ENCODE data around the gene RRP1B. TPM values are rescaled to one million over a fixed set of nuclear protein-coding genes. Genes with fewer than 3 reads are reported as not detected.

The RRP1B gene
- total RNA-seq, 2 donors from 2014 or later, result 17.6 to 31.5 TPM

DNA sequence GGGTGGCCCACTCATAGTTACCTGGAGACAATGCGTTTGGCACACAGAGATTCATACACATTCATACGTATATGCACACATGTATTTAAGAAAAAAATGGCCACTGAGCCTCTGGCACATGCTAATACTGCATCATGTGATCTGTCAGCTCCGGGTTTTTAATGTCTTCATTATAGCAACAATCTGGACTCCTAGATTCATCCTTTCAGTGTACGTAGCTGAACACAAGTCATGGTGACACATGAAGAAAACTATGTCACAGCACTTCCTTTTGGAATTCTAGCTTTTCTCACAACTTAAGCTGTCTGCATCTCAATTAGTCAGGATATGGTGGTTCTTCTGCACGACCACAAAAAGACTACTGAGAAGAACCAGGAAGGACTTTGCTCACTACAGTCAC lies 24.7 kb upstream of the RRP1B start:
- no peaks in the 10 kb centered on the region for H3K36me3 ChIP-seq
- H3K4me3 ChIP-seq, result no peak overlapping the region
- TF ChIP-seq, protein P1, sequence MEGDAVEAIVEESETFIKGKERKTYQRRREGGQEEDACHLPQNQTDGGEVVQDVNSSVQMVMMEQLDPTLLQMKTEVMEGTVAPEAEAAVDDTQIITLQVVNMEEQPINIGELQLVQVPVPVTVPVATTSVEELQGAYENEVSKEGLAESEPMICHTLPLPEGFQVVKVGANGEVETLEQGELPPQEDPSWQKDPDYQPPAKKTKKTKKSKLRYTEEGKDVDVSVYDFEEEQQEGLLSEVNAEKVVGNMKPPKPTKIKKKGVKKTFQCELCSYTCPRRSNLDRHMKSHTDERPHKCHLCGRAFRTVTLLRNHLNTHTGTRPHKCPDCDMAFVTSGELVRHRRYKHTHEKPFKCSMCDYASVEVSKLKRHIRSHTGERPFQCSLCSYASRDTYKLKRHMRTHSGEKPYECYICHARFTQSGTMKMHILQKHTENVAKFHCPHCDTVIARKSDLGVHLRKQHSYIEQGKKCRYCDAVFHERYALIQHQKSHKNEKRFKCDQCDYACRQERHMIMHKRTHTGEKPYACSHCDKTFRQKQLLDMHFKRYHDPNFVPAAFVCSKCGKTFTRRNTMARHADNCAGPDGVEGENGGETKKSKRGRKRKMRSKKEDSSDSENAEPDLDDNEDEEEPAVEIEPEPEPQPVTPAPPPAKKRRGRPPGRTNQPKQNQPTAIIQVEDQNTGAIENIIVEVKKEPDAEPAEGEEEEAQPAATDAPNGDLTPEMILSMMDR (IDR thresholded peaks at IDR 0.05), result no peak
- DNase-seq (ENCODE audit: low spot score), result no peak
- H3K27ac ChIP-seq, result no peak overlapping the region
- H3K27me3 ChIP-seq (replicated peaks; ENCODE audit: insufficient read depth), result no peaks in the 10 kb centered on the region
- no peak for ATAC-seq (ENCODE audit: insufficient number of reproducible peaks, low FRiP score, low read depth)
- H3K9me3 ChIP-seq, result no peaks in the 10 kb centered on the region
- no peaks in the 10 kb centered on the region for H3K4me1 ChIP-seq (ENCODE audit: control insufficient read depth in 1 of 2, low read depth in 2 of 2)

DNA sequence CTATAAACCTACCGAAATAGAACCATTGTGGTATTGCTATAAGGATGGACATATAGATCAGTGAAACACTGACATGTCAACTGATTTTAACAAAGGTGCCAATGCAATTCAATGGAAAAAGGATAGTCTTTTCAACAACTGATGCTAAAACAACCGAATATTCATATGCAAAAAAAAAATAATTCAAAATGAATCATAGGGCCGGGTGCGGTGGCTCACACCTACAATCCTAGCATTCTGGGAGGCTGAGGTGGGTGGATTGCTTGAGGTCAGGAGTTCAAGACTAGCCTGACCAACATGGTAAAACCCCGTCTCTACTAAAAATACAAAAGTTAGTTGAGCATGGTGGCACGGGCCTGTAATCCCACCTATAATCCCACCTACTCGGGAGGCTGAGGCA lies 23.9 kb upstream of the RRP1B start:
- DNase-seq (ENCODE audit: low spot score) (no peak), ATAC-seq (ENCODE audit: insufficient number of reproducible peaks, low FRiP score, low read depth) (no peak)
- Histone ChIP-seq H3K27me3 (replicated peaks; ENCODE audit: insufficient read depth) (no peaks in the 10 kb centered on the region), H3K36me3 (no peaks in the 10 kb centered on the region), H3K4me1 (ENCODE audit: control insufficient read depth in 1 of 2, low read depth in 2 of 2) (no peaks in the 10 kb centered on the region), H3K9me3 (no peaks in the 10 kb centered on the region), H3K4me3 (no peak overlapping the region), H3K27ac (no peak overlapping the region)
- TF ChIP-seq, protein P1 (IDR thresholded peaks at IDR 0.05), result no peak

DNA sequence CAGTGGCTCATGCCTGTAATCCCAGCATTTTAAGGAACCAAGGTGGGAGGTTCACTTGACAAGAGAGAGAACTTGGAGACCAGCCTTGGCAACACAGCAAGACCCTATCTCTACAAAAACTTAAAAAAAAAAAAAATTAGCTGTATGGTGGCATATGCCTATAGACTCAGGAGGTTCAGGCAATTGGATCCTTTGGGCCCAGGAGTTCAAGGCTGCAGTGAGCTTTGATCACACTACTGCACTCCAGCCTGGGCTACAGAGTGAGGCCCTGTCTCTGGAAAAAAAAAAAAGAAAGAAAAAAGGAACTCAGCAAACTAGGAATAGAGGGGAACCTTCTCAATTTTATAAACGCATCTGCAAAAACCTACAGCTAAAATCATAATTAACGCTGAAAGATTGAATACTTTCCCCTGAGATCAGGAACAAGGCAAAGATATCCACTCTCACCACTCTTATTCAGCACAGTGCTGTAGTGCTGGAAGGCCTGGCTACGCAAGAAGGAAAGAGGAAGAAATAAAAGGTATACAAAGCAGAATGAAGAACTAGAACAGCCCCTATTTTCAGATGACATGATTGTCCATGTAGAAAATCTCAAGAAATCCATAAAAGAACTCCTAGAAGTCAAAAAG lies 21.7 kb upstream of the RRP1B start:
- Histone ChIP-seq H3K4me1 (ENCODE audit: control insufficient read depth in 1 of 2, low read depth in 2 of 2) (no peaks in the 10 kb centered on the region), H3K36me3 (no peaks in the 10 kb centered on the region), H3K27ac (no peak overlapping the region), H3K4me3 (no peak overlapping the region), H3K9me3 (no peaks in the 10 kb centered on the region), H3K27me3 (replicated peaks; ENCODE audit: insufficient read depth) (no peaks in the 10 kb centered on the region)
- TF ChIP-seq, protein P1 (IDR thresholded peaks at IDR 0.05), result no peak
- no peak for ATAC-seq (ENCODE audit: insufficient number of reproducible peaks, low FRiP score, low read depth)
- no peak for DNase-seq (ENCODE audit: low spot score)

DNA sequence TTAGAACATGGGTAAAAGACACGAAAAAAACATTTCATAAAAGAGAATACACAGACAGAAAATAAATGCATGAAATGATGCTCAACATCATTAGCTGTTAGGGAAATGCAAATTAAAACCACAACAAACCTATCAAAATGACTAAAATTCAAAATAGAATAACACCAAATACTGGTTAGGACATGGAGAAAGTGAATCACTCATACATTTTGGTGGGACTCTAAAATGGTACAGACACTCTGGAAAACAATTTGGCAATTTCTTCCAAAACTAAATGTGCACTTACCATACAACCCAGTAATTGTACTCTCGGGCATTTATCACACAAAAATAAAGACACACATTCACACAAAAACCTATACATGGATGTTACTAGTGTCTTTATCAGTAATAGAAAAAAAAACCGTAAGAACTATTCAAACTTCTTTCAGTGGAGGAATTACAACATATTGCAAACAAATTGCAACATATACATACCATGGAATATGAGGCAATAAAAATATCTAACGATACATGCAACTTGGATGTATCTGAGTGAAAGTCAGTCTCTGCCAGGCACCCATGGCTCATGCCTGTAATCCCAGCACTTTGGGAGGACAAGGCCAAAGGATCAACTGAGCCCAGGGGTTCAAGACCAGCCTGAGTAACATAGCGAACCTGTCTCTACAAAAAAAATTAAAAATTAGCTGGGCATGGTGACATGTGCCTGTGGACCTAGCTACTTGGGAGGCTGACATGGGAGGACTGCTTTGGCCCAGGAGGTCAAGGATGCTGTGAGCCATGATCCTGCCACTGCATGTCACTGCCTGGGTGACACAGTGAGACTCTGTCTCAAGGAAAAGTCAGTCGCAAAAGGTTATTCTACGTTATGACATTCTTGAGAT lies 19.6 kb upstream of the RRP1B start:
- H3K4me3 ChIP-seq, result no peak overlapping the region
- no peaks in the 10 kb centered on the region for H3K27me3 ChIP-seq (replicated peaks; ENCODE audit: insufficient read depth)
- H3K9me3 ChIP-seq, result no peaks in the 10 kb centered on the region
- DNase-seq (ENCODE audit: low spot score) (no peak), ATAC-seq (ENCODE audit: insufficient number of reproducible peaks, low FRiP score, low read depth) (no peak)
- no peaks in the 10 kb centered on the region for H3K36me3 ChIP-seq
- no peak overlapping the region for H3K27ac ChIP-seq
- no peaks in the 10 kb centered on the region for H3K4me1 ChIP-seq (ENCODE audit: control insufficient read depth in 1 of 2, low read depth in 2 of 2)
- TF ChIP-seq, protein P1 (IDR thresholded peaks at IDR 0.05), result no peak

DNA sequence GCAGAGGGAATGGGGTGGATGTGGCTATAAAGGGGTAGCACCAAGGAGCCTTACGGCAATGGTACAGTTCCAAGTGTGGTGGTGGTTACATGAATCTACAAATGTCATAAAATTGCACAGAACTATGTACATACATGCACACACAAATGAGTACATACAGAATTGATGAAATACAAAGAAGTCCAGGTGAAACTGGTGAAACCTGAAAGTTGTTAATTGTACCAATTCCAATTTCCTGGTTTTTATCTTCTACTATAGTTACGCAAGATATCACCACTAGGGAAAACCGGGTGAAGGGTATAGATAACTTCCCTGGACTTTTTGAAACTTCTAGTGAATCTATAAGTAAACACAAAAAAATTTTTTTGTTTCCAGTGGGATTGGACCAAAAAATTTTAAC lies 19.0 kb upstream of the RRP1B start:
- Histone ChIP-seq H3K4me1 (ENCODE audit: control insufficient read depth in 1 of 2, low read depth in 2 of 2) (no peaks in the 10 kb centered on the region), H3K27me3 (replicated peaks; ENCODE audit: insufficient read depth) (no peaks in the 10 kb centered on the region), H3K9me3 (no peaks in the 10 kb centered on the region), H3K36me3 (no peaks in the 10 kb centered on the region), H3K27ac (no peak overlapping the region), H3K4me3 (no peak overlapping the region)
- no peak for ATAC-seq (ENCODE audit: insufficient number of reproducible peaks, low FRiP score, low read depth)
- DNase-seq (ENCODE audit: low spot score), result no peak
- TF ChIP-seq, protein P1 (IDR thresholded peaks at IDR 0.05), result no peak

Measured in thoracic aorta (tissue), 2 donors.